GM18517 (cell line): ENCODE data around the gene ACAP3.

Experiments used
- ATAC-seq: cut with Tn5 transposase; IDR thresholded peaks from one replicate; pipeline ENCODE4 v1.9.1; 2021; ENCODE audit warnings: mild to moderate bottlenecking, moderate library complexity; ENCODE audit not compliant: unreplicated experiment

Gene ACAP3

DNA sequence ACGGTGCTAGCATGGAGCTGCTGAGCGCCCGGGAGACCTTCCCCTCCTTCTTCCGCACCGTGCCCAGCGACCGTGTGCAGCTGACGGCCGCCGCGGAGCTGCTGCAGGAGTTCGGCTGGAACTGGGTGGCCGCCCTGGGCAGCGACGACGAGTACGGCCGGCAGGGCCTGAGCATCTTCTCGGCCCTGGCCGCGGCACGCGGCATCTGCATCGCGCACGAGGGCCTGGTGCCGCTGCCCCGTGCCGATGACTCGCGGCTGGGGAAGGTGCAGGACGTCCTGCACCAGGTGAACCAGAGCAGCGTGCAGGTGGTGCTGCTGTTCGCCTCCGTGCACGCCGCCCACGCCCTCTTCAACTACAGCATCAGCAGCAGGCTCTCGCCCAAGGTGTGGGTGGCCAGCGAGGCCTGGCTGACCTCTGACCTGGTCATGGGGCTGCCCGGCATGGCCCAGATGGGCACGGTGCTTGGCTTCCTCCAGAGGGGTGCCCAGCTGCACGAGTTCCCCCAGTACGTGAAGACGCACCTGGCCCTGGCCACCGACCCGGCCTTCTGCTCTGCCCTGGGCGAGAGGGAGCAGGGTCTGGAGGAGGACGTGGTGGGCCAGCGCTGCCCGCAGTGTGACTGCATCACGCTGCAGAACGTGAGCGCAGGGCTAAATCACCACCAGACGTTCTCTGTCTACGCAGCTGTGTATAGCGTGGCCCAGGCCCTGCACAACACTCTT, 24.5 kb upstream of the ACAP3 start:
- no peak for ATAC-seq

GRCh38 chr1:1331068-1331965, 23.6 kb upstream of the ACAP3 start, which contains the start of gene TAS1R3:
Gene TAS1R3, plus strand, starts transcription at chr1:1331280. Its CDS starts 66 bp downstream, at chr1:1331346.
- no peak for ATAC-seq

GRCh38 chr1:1330366-1331067, 22.8 kb upstream of the ACAP3 start:
- ATAC-seq, result no peak

GRCh38 chr1:1329304-1330210, 21.8 kb upstream of the ACAP3 start:
- ATAC-seq, result no peak

DNA sequence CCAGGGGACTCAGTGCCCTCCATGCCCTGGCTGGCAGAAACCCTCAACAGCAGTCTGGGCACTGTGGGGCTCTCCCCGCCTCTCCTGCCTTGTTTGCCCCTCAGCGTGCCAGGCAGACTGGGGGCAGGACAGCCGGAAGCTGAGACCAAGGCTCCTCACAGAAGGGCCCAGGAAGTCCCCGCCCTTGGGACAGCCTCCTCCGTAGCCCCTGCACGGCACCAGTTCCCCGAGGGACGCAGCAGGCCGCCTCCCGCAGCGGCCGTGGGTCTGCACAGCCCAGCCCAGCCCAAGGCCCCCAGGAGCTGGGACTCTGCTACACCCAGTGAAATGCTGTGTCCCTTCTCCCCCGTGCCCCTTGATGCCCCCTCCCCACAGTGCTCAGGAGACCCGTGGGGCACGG, 20.5 kb upstream of the ACAP3 start:
- ATAC-seq, result no peak

DNA sequence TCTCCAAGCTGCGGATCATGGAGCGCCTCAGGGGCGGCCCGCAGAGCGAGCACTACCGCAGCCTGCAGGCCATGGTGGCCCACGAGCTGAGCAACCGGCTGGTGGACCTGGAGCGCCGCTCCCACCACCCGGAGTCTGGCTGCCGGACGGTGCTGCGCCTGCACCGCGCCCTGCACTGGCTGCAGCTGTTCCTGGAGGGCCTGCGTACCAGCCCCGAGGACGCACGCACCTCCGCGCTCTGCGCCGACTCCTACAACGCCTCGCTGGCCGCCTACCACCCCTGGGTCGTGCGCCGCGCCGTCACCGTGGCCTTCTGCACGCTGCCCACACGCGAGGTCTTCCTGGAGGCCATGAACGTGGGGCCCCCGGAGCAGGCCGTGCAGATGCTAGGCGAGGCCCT, 19.6 kb upstream of the ACAP3 start:
- no peak for ATAC-seq

GRCh38 chr1:1326075-1326605, 18.4 kb upstream of the ACAP3 start:
- no peak for ATAC-seq

- ATAC-seq, result no peak
These were observed 17.8 kb upstream of the ACAP3 start for GRCh38 chr1:1325288-1326074.

DNA sequence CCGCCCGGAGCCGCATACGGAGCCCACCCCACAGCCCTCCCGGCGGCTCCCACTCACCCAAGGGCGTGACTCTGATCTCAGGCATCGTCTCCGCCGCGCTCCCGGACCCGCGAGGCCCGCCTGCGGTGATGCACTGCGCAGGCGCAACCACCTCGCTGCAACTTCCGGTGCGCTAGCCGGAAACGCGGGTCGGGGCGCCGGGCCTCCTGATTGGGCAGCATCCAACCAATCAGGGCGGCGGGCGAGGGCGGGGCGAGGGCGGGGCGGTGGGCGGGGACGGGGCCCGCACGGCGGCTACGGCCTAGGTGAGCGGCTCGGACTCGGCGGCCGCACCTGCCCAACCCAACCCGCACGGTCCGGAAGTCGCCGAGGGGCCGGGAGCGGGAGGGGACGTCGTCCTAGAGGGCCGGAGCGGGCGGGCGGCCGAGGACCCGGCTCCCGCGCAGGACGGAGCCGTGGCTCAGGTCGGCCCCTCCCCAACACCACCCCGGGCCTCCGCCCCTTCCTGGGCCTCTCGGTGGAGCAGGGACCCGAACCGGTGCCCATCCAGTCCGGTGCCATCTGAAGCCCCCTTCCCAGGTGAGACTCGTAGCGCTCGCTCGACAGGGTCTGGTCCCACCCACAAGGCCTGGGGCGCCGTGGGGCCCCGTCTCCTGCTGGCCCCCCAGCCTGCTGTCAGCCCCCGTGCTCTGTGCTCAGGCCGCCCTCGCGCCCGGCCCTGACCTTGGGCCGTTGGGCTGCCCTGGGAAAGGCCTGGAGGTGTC, 17.0 kb upstream of the ACAP3 start, which contains the start of the genes CPTP and INTS11:
Gene CPTP, plus strand, starts transcription at position 279 of the 764 bp plus-strand sequence. CDS start 2,109 bp downstream, outside the sequence.
Gene INTS11, minus strand, starts transcription at position 137 of the 764 bp plus-strand sequence. Its CDS starts 52 bp downstream, at position 85.
- ATAC-seq, result peak; percentile 65

- peak; percentile 38 for ATAC-seq
These were observed 16.4 kb upstream of the ACAP3 start for GRCh38 chr1:1324084-1324523.

DNA sequence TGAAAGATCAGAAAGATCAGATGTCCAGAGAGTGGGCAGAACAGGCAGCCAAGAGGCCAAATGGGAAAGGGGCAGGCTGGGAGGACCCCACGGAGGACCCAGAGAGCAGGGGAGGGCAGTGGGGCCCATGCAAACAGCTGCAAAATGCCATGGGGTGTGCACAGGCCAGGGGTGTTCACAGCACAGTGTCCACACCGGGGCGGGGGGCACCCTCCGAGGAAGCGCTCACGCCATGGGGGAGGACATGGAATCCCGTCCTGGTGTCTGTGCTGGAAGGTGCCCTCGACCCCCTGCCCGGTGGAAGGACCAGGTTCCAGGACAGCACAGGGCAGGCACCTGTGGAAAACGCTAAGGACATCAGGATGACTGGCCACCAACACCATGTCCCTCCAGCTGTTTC, 15.2 kb upstream of the ACAP3 start:
- no peak for ATAC-seq

GRCh38 chr1:1322418-1322817, 14.7 kb upstream of the ACAP3 start:
- ATAC-seq, result no peak

DNA sequence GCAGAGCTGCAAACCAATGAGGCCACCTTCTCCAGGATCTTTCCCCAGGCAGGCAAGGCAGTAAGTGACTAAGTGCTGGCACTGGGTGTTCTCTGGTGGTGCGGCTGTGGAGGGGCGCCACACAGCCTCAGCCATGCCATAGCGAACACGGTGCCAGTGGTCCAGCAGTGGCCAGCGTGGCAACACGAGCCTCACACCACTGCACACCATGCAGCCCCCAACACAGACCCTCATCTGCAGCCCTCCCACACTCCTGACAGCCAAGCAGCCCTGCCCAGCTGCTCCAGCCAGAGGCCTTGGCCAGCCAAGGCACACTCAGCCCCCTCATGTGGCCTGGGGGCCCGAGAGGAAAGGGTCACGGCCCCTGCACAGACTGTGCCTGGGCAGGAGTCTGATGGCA, 13.7 kb upstream of the ACAP3 start:
- ATAC-seq, result no peak

DNA sequence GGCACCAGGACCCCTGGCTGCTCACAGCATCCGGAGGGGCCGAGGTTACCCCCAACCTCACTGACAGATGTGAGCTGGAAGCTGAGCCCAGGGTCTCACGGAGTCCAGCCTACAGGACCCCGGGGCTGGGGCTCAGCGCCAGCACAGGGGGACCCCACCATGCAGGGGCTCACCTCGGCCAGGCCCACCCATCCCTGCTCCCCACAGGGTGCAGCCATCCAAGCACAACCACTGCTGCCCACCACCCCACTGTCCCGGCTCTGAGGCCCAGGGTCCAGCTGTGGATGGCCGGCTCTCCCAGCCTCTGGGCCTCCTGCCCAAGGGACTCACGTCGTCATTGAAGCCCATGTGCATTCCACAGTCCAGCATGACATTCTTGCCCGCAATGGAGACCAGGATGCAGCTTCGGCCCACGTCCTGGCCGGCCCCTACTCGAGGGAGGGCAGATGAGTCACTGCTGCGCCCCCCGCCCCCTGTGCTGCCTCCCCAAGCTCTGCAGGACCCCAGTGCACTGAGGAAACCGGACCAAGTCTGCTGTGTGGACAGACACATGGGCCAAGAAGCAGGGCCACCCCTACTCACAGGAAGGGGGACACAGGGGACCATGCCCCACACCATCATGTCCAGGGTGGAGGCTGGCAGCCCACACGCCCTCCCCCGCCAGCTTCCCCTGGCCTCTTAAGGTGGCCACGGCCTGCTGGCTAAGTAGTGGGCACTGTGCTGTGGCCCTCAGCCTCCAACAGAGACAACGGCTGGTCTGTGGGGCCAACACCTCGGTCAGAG, 13.1 kb upstream of the ACAP3 start:
- ATAC-seq, result no peak

DNA sequence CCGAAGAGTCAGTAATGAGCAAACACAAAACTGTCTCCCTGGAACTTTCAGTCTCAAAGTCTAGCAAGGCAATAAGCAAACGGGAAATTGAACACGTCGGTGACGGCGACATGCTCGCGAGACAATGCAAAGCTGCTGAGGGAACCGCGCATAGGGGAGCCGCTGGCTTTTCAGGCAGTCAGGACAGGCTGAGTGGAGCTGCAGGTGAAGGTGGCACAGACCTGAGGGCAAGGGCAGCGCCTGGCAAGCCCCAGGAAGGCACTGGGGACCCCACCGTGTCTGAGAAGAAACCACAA, 11.9 kb upstream of the ACAP3 start:
- ATAC-seq, result no peak

DNA sequence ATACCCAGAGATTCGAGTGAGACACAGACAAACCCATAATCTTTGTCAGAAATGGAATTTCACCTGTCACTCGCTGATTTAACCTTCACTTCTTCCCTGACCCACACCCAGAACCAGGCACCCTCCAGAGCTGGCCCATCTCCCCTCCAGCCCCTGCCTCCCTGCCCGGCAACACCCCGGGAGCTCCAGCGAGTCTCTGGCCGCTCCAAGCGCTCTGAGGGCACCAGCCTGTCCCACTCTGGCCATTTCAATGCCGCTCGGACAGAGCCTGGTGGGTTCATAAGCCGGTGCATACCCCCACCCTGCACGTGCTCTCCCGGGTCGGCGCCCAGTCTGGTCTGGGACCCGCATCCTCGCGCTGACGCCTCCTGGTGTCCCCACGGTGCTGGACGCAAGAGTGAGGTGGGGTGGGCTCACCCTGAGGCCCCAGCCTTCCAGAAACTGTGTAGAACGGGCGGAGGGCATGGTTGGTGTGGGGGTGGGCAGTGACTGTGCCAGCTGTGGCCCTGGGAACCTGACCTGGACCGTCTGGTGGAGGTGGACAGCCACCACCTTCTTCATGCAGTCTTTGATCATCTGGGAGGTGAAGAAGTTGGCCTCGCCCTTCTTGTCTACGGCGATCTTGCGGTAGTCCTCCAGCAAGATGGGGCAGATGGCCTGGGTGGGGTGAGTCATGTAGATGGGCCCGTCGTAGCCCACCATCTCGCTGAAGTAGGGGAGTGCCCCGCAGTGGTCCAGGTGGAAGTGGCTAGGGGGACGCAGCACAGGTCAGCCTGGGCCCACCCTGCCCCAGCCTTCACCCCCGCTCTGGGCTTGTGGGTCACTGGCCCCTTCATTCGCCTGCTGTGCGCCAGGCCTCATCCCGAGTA, 11.3 kb upstream of the ACAP3 start:
- no peak for ATAC-seq
